ENCODE data around the gene CLMN. TPM values are rescaled to one million over a fixed set of nuclear protein-coding genes. Genes with fewer than 3 reads are reported as not detected.

CLMN gene
- total RNA-seq, 1 donor from 2014 or later, result 9.6 TPM

DNA sequence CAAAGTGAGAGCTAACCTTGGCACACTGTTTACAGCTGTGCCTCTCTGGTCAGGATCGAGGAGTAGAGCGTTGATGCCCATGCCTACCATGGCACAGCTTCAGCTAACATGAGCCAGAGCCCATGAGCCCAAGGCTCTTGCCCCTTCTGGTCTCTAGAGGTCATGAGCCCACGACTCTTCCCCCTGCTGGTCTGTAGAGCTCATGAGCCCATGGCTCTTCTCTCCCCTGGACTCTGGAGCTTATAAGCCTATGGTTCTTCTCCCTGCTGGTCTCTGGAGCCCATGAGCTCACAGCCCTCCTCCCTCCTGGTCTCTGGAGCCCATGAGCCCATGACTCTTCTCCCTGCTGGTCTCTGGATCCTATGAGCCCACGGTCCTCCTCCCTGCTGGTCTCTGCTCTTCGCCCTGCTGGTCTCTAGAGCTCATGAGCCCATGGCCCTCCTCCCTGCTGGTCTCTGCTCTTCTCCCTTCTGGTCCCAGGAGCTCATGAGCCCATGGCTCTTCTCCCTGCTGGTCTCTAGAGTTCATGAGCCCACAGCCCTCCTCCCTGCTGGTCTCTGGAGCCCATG, 16.6 kb upstream of the CLMN start:
- DNase-seq (ENCODE audit: low read depth), result no peak
- TF ChIP-seq, protein P1, sequence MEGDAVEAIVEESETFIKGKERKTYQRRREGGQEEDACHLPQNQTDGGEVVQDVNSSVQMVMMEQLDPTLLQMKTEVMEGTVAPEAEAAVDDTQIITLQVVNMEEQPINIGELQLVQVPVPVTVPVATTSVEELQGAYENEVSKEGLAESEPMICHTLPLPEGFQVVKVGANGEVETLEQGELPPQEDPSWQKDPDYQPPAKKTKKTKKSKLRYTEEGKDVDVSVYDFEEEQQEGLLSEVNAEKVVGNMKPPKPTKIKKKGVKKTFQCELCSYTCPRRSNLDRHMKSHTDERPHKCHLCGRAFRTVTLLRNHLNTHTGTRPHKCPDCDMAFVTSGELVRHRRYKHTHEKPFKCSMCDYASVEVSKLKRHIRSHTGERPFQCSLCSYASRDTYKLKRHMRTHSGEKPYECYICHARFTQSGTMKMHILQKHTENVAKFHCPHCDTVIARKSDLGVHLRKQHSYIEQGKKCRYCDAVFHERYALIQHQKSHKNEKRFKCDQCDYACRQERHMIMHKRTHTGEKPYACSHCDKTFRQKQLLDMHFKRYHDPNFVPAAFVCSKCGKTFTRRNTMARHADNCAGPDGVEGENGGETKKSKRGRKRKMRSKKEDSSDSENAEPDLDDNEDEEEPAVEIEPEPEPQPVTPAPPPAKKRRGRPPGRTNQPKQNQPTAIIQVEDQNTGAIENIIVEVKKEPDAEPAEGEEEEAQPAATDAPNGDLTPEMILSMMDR (conservative IDR thresholded peaks at IDR 0.05; ENCODE audit: low read depth, low read length), result no peak
- H3K4me3 ChIP-seq (ENCODE audit: low read depth, low read length), result no peak overlapping the region

DNA sequence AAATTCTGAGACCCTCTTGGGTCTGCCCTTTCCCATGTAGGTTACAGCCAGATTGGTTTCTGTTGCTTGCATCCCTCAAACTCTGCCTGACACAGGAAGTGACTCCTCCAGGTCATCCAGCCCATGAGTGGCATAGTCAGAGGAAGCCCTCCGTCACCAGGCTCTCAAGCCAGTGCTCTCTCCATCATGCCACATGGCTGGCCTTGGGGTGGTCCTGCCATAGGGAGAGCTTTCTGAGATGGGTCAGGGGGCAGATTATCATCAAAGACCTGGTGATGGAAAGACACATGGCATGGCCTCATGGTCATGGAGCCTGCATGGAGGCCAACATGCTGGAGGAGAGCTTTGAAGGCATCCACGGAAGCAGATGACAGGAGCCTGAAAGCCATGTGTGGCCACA, 15.4 kb upstream of the CLMN start:
- no peak overlapping the region for H3K4me3 ChIP-seq (ENCODE audit: low read depth, low read length)
- TF ChIP-seq, protein P1 (conservative IDR thresholded peaks at IDR 0.05; ENCODE audit: low read depth, low read length), result no peak
- DNase-seq (ENCODE audit: low read depth), result no peak

DNA sequence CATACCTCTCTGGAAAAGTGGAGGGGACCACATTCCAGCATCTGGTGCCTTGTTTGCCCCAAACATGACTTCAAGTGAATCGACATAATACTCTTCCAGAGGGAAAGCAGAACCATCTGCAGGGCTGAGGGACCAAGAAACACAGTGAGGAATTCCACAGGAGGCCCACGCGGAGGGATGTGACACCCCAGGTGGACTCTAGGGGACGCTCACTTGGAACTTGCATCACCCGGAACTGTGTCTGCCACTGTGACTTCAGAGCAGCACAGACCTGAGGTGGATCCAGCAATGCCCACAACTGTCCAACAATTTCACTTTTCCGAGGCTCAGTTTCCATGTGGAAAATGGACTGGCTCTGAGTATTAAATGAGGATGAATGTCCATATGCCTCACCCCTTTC, 14.3 kb upstream of the CLMN start:
- TF ChIP-seq, protein P1 (conservative IDR thresholded peaks at IDR 0.05; ENCODE audit: low read depth, low read length), result no peak
- no peak overlapping the region for H3K4me3 ChIP-seq (ENCODE audit: low read depth, low read length)
- no peak for DNase-seq (ENCODE audit: low read depth)

DNA sequence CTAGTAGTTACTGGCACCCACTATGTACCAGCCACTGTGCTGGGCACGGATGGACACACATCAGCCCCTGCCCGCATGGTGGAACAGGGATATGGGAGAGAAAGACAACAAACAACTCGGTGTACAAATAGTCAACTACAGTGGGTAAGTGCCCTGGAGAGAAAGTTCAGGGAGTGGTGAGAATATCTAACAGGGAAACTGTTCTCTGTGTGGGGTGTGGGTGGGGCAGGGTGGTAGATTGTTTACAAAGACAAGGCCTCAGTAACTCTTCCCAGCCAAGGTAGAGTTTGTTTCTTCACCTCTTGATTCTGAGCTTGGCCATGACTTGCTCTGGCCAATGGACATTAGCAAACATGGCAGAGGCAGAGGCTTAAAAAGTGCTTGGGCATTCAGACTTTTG, 12.9 kb upstream of the CLMN start:
- TF ChIP-seq, protein P1 (conservative IDR thresholded peaks at IDR 0.05; ENCODE audit: low read depth, low read length), result no peak

DNA sequence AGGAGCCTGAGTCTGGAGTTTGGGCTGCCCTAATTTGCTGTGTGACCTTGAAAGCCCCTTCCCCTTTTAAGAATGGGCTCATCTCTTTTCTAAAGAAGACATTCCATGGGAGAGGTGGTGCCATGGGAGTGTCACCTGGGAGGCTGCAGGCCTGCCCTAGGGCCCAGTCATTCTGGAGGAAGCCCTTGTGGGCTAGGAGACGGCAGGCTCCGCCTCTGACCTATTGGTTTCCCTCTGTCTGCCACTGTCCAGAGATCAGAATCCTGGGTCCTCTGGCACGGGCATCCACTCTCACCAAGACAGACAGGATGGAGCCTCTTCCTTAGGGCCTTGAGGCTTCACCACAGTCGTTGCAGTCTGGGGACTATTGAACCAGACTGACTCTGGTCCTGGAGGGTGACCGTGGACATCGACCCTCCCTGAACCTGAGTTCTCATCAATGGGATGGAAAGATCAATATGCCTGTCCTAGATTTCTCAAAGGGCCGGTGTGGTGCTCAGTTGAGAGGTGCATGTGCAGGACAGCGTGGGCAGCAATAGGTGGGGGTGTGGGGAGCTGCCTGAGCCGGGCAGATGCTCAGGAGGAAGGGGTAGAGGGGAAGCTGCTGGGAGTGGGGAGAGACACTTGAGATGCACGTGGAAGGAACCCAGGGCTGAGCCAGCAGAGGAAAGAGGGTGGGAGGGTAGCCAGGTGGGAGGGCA, 12.2 kb upstream of the CLMN start:
- no peak overlapping the region for H3K4me3 ChIP-seq (ENCODE audit: low read depth, low read length)
- DNase-seq (ENCODE audit: low read depth), result no peak
- TF ChIP-seq, protein P1 (conservative IDR thresholded peaks at IDR 0.05; ENCODE audit: low read depth, low read length), result no peak

More for the DNA sequence above, 12.9 kb upstream of the CLMN start:
- no peak for DNase-seq (ENCODE audit: low read depth)
- no peak overlapping the region for H3K4me3 ChIP-seq (ENCODE audit: low read depth, low read length)

DNA sequence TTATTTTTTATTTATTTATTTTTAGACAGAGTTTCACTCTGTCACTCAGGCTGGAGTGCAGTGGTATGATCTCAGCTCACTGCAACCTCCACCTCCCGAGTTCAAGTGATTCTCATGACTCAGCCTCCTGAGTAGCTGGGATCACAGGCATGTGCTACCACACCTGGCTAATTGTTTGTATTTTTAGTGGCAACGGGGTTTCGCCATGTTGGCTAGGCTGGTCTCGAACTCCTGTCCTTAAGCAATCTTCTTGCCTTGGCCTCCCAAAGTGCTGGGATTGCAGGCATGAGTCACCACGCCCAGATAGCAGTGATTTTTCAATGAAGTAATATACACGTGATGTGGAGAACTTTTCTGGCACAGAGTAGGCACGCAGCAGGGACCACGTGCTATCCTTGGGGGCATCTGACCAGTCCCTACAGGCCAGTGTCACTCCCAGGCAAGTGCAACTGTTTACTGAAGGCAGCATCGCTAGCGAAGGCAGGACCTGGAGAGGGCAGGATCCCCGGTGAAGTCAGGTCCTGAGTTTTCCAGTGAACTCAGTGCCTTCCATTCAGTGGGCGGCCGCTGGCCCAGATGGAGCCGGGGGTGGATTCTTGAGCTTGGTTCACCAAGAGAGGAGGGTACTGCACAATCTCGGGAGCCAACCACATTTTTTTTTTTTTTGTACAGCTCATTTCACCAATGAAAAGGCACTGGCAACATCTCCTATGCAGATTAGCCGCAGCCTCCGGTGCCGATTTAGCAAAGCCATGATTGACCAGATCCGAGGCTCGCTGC, 11.1 kb upstream of the CLMN start:
- no peak overlapping the region for H3K4me3 ChIP-seq (ENCODE audit: low read depth, low read length)
- TF ChIP-seq, protein P1 (conservative IDR thresholded peaks at IDR 0.05; ENCODE audit: low read depth, low read length), result no peak
- no peak for DNase-seq (ENCODE audit: low read depth)
